GM21717 (cell line): ENCODE data around the gene STXBP4.

Source experiments
- ATAC-seq: cut with Tn5 transposase; IDR thresholded peaks from one replicate; pipeline ENCODE4 v1.9.1; 2021; ENCODE audit warnings: mild to moderate bottlenecking, moderate library complexity; ENCODE audit not compliant: unreplicated experiment

STXBP4 gene

GRCh38 chr17:54969658-54970572, 1.4 kb downstream of the STXBP4 start:
- no peak for ATAC-seq

GRCh38 chr17:54971147-54971546, 2.6 kb downstream of the STXBP4 start:
- no peak for ATAC-seq

- ATAC-seq: no peak
Measured at GRCh38 chr17:54971901-54972300, 3.3 kb downstream of the STXBP4 start.

- no peak for ATAC-seq
Measured at GRCh38 chr17:54972406-54973138, 4.0 kb downstream of the STXBP4 start.

- no peak for ATAC-seq
Measured at GRCh38 chr17:54974759-54975158, 6.2 kb downstream of the STXBP4 start.

- ATAC-seq: no peak
Measured at GRCh38 chr17:54976316-54976715, 7.8 kb downstream of the STXBP4 start.

GRCh38 chr17:54977744-54978143, 9.2 kb downstream of the STXBP4 start:
- ATAC-seq: no peak

- no peak for ATAC-seq
Measured at GRCh38 chr17:54979657-54980056, 11.1 kb downstream of the STXBP4 start.

GRCh38 chr17:54980375-54980774, 11.8 kb downstream of the STXBP4 start:
- no peak for ATAC-seq

GRCh38 chr17:54982399-54982798, 13.8 kb downstream of the STXBP4 start:
- no peak for ATAC-seq

GRCh38 chr17:54983260-54983659, 14.7 kb downstream of the STXBP4 start:
- no peak for ATAC-seq

- no peak for ATAC-seq
Measured at GRCh38 chr17:54985476-54985875, 16.9 kb downstream of the STXBP4 start.

- no peak for ATAC-seq
Measured at GRCh38 chr17:54990118-54990517, 21.6 kb downstream of the STXBP4 start.

- ATAC-seq: no peak
Measured at GRCh38 chr17:54991567-54991966, 23.0 kb downstream of the STXBP4 start.

GRCh38 chr17:54992797-54993639, 24.5 kb downstream of the STXBP4 start:
- ATAC-seq: no peak

- no peak for ATAC-seq
Measured at GRCh38 chr17:54996441-54996840, 27.9 kb downstream of the STXBP4 start.

GRCh38 chr17:55002458-55002857, 33.9 kb downstream of the STXBP4 start:
- no peak for ATAC-seq

- no peak for ATAC-seq
Measured at GRCh38 chr17:55004484-55004883, 35.9 kb downstream of the STXBP4 start.

GRCh38 chr17:55005520-55005919, 37.0 kb downstream of the STXBP4 start:
- ATAC-seq: no peak

- no peak for ATAC-seq
Measured at GRCh38 chr17:55023626-55024025, 55.1 kb downstream of the STXBP4 start.

- peak; percentile 98 for ATAC-seq
Measured at GRCh38 chr17:55037828-55038227, 69.3 kb downstream of the STXBP4 start.
